Measurements from ENCODE around the gene MEI1.

Gene MEI1

DNA sequence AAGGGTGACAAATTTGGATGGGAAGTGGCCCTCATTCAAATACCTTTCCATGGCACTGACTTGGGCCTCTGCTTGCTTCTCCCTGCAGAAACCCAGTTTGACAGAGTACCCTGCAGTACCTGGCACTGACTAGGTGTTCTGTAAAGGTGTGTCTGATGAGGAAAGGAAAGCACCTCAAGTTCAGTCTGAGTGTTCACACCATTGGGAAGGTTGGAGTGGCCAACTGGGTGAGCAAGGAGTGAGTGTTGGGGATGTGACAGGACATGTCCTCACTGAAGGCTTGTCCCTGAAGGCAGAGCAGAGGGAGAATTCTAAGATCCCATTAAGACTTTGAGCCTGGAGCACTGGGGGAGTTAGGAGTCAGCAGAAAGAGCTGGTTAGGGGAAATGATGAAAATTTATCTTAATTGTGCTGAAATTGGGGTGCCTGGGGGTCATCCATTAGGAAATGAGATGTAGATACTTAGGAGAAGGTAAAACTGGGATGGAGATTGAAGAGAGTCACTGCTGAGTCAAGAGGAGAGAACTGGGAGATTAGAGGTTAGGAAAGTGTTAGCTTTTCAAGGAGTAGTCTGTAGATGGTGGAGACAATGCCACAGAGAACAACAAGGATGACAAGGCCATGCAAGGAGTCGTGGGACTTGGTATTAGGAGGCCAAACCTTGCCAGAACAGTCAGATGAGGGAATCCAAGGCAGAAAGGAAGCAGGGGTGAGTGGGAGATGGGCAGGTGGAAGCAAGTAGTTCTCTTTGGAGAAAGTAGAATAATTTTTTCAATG, 139.7 kb downstream of the MEI1 start:
- Histone ChIP-seq H3K4me1 (ENCODE audit: low read depth, poor library complexity, severe bottlenecking) (peaks cover 37% of the 10 kb centered on the region), H3K4me2 (no peak overlapping the region), H3K27ac (no peak overlapping the region), H4K20me1 (ENCODE audit: insufficient read depth) (peaks cover 15% of the 10 kb centered on the region; the same call in 1 of the 2 replicates), H2AFZ (ENCODE audit: low read depth) (no peak overlapping the region), H3K79me2 (ENCODE audit: insufficient read depth, low read depth) (peaks cover 90% of the 10 kb centered on the region), H3K36me3 (ENCODE audit: insufficient read depth) (peaks cover 8% of the 10 kb centered on the region; the same call in 1 of the 2 replicates), H3K27me3 (ENCODE audit: insufficient read depth, low read depth) (no peaks in the 10 kb centered on the region), H3K4me3 (IDR thresholded peaks at IDR 0.05; ENCODE audit: insufficient read depth, low read depth, low read length) (no peak overlapping the region), H3K9ac (no peak overlapping the region)
- TF ChIP-seq, protein P1, sequence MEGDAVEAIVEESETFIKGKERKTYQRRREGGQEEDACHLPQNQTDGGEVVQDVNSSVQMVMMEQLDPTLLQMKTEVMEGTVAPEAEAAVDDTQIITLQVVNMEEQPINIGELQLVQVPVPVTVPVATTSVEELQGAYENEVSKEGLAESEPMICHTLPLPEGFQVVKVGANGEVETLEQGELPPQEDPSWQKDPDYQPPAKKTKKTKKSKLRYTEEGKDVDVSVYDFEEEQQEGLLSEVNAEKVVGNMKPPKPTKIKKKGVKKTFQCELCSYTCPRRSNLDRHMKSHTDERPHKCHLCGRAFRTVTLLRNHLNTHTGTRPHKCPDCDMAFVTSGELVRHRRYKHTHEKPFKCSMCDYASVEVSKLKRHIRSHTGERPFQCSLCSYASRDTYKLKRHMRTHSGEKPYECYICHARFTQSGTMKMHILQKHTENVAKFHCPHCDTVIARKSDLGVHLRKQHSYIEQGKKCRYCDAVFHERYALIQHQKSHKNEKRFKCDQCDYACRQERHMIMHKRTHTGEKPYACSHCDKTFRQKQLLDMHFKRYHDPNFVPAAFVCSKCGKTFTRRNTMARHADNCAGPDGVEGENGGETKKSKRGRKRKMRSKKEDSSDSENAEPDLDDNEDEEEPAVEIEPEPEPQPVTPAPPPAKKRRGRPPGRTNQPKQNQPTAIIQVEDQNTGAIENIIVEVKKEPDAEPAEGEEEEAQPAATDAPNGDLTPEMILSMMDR (conservative IDR thresholded peaks at IDR 0.05; ENCODE audit: low read depth, low read length), result no peak

DNA sequence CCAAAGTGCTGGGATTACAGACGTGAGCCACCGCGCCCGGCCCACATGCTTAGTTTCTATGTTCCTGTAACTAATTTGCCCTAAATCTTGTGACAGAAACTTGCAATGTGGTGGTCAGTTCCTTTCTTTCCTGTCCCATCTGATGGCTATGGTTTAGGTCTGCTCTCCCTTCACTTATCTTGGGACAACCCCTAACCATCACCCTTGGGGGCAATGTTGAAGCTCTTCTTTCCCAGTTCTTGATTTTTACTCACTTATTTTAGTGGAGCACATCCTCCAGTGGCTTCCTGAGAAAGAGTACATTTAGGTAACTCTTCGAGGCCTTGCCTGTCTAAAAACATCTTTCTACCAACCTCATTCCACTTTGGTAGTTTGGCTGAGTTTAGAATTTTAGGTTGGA, 140.9 kb downstream of the MEI1 start:
- H3K79me2 ChIP-seq (ENCODE audit: insufficient read depth, low read depth), result peaks cover 90% of the 10 kb centered on the region
- TF ChIP-seq, protein P1 (conservative IDR thresholded peaks at IDR 0.05; ENCODE audit: low read depth, low read length), result no peak
- peaks cover 8% of the 10 kb centered on the region; the same call in 1 of the 2 replicates for H3K36me3 ChIP-seq (ENCODE audit: insufficient read depth)
- no peak overlapping the region for H2AFZ ChIP-seq (ENCODE audit: low read depth)
- no peak overlapping the region for H3K4me2 ChIP-seq
- no peak overlapping the region for H3K27ac ChIP-seq
- no peak overlapping the region for H3K4me3 ChIP-seq (IDR thresholded peaks at IDR 0.05; ENCODE audit: insufficient read depth, low read depth, low read length)
- H3K27me3 ChIP-seq (ENCODE audit: insufficient read depth, low read depth), result no peaks in the 10 kb centered on the region
- H4K20me1 ChIP-seq (ENCODE audit: insufficient read depth), result peaks cover 25% of the 10 kb centered on the region; the same call in 1 of the 2 replicates
- no peak overlapping the region for H3K9ac ChIP-seq
- peaks cover 31% of the 10 kb centered on the region for H3K4me1 ChIP-seq (ENCODE audit: low read depth, poor library complexity, severe bottlenecking)

DNA sequence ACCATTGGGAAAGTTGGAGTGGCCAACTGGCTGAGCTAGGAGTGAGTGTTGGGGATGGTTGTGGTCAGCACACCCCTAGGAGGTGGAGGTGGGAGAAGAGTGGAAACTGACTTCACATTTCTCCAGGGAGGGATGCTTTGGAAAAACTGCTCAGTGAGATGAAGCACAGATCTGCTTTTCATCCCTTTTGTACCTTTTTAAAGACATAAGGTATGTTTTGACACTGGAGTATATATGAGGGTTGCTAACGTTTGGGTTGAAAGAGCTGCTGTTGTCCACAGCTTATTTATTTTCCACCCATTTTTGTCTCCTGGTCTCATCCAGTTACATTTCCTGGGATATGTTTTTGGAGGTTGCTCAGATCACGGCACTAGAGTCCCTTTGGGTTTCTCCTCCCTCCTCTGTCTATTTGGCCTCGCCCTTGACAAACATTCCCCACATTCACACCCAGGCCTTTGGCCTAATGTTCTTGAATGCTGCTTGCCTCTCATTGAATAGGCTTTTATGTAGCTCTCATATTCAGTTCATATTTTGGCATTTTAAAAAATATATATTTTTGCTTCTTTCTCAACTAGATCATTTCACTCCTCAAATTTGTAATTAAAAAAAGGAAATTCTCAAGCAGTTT, 141.9 kb downstream of the MEI1 start:
- H4K20me1 ChIP-seq (ENCODE audit: insufficient read depth), result peaks cover 20% of the 10 kb centered on the region; the same call in 1 of the 2 replicates
- H3K27ac ChIP-seq, result no peak overlapping the region
- no peaks in the 10 kb centered on the region for H3K27me3 ChIP-seq (ENCODE audit: insufficient read depth, low read depth)
- no peak overlapping the region for H3K4me3 ChIP-seq (IDR thresholded peaks at IDR 0.05; ENCODE audit: insufficient read depth, low read depth, low read length)
- H3K36me3 ChIP-seq (ENCODE audit: insufficient read depth), result peaks cover 8% of the 10 kb centered on the region; the same call in 1 of the 2 replicates
- peaks cover 25% of the 10 kb centered on the region for H3K4me1 ChIP-seq (ENCODE audit: low read depth, poor library complexity, severe bottlenecking)
- H2AFZ ChIP-seq (ENCODE audit: low read depth), result no peak overlapping the region
- peaks cover 90% of the 10 kb centered on the region for H3K79me2 ChIP-seq (ENCODE audit: insufficient read depth, low read depth)
- TF ChIP-seq, protein P1 (conservative IDR thresholded peaks at IDR 0.05; ENCODE audit: low read depth, low read length), result no peak
- no peak overlapping the region for H3K4me2 ChIP-seq
- no peak overlapping the region for H3K9ac ChIP-seq

DNA sequence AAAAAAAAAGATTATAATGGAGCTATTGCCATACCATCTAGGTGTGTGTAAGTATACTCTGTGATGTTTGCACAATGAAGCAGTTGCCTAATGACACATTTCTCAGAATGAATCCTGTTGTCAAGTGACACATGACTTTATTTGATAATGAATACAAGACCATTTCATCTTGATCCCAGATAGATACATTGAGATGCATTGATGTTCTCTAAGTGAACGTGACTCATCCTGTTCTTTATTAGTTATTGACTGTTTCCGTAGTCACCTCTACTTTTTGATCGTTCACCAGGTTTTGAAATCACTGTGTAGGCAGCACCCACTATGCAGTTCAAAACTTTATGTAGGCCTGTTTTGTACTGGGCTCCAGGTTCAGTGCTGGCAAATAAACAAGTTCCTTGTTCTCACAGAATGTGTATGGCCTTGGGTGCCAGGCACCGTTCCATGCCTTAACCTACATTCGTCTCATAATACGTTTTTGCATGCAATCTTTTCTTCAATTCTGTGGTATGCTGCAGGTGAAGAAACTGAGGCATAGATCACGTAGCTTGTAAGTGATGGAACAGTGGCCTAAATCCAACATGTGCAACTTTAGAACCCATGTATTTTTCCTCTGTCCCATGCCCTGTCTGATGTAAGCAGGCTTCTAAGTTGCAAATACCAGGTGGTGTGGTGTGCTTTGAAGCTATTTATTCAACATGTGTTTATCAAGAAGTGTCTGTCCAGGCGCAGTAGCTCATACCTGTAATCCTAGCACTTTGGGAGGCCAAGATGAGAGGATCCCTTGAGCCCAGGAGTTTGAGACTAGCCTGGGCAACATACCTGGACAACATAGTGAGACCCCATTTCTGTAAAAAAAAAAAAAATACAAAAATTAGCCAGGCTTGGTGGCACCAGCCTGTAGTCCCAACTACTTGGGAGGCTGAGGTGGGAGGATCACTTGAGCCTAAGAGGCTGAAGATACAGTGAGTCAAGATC, 144.0 kb downstream of the MEI1 start:
- 0 out of 2 replicates have a peak, but pooled peaks cover 2% of the 10 kb centered on the region for H3K36me3 ChIP-seq (ENCODE audit: insufficient read depth)
- no peaks in the 10 kb centered on the region for H3K27me3 ChIP-seq (ENCODE audit: insufficient read depth, low read depth)
- H3K4me2 ChIP-seq, result peak overlapping the region; percentile 19; the same call in 1 of the 2 replicates
- no peak overlapping the region for H3K9ac ChIP-seq
- H3K4me3 ChIP-seq (IDR thresholded peaks at IDR 0.05; ENCODE audit: insufficient read depth, low read depth, low read length), result no peak overlapping the region
- H3K79me2 ChIP-seq (ENCODE audit: insufficient read depth, low read depth), result peaks cover 88% of the 10 kb centered on the region
- TF ChIP-seq, protein P1 (conservative IDR thresholded peaks at IDR 0.05; ENCODE audit: low read depth, low read length), result no peak
- no peak overlapping the region for H2AFZ ChIP-seq (ENCODE audit: low read depth)
- no peak overlapping the region for H3K27ac ChIP-seq
- peaks cover 24% of the 10 kb centered on the region for H3K4me1 ChIP-seq (ENCODE audit: low read depth, poor library complexity, severe bottlenecking)
- peaks cover 29% of the 10 kb centered on the region for H4K20me1 ChIP-seq (ENCODE audit: insufficient read depth)

Data from KMS-11 (cell line).